ENCODE results near the gene FAM13A. TPM values are rescaled to one million over a fixed set of nuclear protein-coding genes. Genes with fewer than 3 reads are reported as not detected.

Gene FAM13A
- total and polyA plus RNA-seq, 12 donors: 10.1 to 61.6 (median 29.1) TPM

- 42 to 65% (median 44%) methylated on average over 14 of the region's 14 CpGs for WGBS, 4 donors
- DNase-seq: peak in 3 of 7 donors; percentile 15 to 68 (median 20)
- H3K4me1 ChIP-seq (replicated peaks in 1 of 2): peaks cover 26 to 38% of the 10 kb centered on the region in 2 donors
- peaks cover 0 to 24% of the 10 kb centered on the region in 2 donors for H3K36me3 ChIP-seq (replicated peaks in 1 of 2)
- H3K27ac ChIP-seq: peak overlapping the region in 2 of 5 donors; percentile 41 to 47
- no peak for TF ChIP-seq CTCF (IDR thresholded peaks at IDR 0.05)
- no peak for TF ChIP-seq POLR2A (IDR thresholded peaks at IDR 0.05)
- H3K9me3 ChIP-seq (replicated peaks in 1 of 3): no peaks in the 10 kb centered on the region
- no peak overlapping the region for H3K4me3 ChIP-seq
- no peaks in the 10 kb centered on the region for H3K27me3 ChIP-seq
- intact Hi-C loops (cut with DNase I): no loop called here
Measured at GRCh38 chr4:88737307-88737941, 319.6 kb downstream of the FAM13A start.

- Histone ChIP-seq H3K4me3 (no peak overlapping the region), H3K27ac (peak overlapping the region in 2 of 5 donors; percentile 17 to 58), H3K4me1 (replicated peaks in 1 of 2) (peaks cover 26 to 38% of the 10 kb centered on the region in 2 donors), H3K27me3 (no peaks in the 10 kb centered on the region), H3K36me3 (replicated peaks in 1 of 2) (peaks cover 0 to 19% of the 10 kb centered on the region in 2 donors), H3K9me3 (replicated peaks in 1 of 3) (no peaks in the 10 kb centered on the region)
- TF ChIP-seq POLR2A (IDR thresholded peaks at IDR 0.05) (no peak), CTCF (IDR thresholded peaks at IDR 0.05) (no peak)
- no peak for DNase-seq
- WGBS, 4 donors: 86 to 91% (median 89%) methylated on average over 3 of the region's 3 CpGs
- intact Hi-C loops (cut with DNase I): no loop called here
Measured at GRCh38 chr4:88736264-88736663, 320.7 kb downstream of the FAM13A start.

DNA sequence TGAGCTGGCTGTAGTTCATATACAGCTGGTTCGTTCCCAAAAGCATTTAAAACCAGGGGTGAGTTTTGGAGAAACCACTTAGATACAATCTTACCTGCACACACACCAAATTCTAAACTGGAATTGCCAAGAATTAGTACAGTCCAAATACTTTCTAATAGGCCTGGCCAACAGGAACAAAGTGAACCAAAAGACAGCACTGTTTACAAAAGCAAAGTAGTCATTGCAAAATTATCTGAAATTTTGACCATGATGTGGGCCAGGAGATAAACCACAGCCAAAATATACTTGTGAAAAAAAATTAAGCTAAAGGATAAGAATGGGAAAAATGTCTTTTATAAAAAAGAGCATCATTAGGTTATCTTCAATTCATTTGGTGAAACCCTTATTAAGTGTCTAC lies 321.4 kb downstream of the FAM13A start:
- H3K27me3 ChIP-seq: no peaks in the 10 kb centered on the region
- DNase-seq: no peak
- 64 to 76% (median 68%) methylated on average over 1 of the region's 1 CpG for WGBS, 4 donors
- peaks cover 26 to 38% of the 10 kb centered on the region in 2 donors for H3K4me1 ChIP-seq (replicated peaks in 1 of 2)
- H3K27ac ChIP-seq: peak overlapping the region in 1 of 5 donors; percentile 58
- H3K9me3 ChIP-seq (replicated peaks in 1 of 3): no peaks in the 10 kb centered on the region
- intact Hi-C loops (cut with DNase I): no loop called here
- TF ChIP-seq CTCF (IDR thresholded peaks at IDR 0.05): no peak
- no peak for TF ChIP-seq POLR2A (IDR thresholded peaks at IDR 0.05)
- no peak overlapping the region for H3K4me3 ChIP-seq
- peaks cover 0 to 25% of the 10 kb centered on the region in 2 donors for H3K36me3 ChIP-seq (replicated peaks in 1 of 2)

DNA sequence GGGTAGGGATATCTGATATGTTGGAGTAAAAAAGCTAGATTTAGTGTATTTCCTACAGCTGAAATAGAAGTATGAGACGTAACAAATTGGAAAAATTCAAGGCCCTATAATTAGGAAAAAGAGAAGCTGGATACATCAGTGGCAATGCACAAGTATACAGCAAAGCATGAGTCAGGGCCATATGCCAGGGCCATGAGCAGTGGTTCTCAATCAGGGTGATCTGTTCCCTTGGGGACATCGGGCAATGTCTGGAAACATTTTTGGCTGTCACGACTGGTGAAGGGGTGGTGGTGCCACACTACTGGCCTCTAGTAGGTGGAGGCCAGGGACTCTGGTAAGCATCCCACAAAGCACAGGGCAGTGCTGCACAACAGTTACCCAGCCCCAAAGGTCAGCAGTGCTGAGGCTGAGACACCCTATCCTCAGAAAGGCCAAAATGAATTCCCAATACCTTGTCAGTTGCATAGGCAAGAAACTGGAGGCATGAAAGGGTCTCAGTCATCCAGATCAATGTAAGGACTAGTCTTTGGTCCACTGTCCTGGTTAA lies 322.5 kb downstream of the FAM13A start:
- H3K9me3 ChIP-seq (replicated peaks in 1 of 3): no peaks in the 10 kb centered on the region
- peaks cover 26 to 38% of the 10 kb centered on the region in 2 donors for H3K4me1 ChIP-seq (replicated peaks in 1 of 2)
- peak overlapping the region in 2 of 5 donors; percentile 58 to 61 for H3K27ac ChIP-seq
- H3K36me3 ChIP-seq (replicated peaks in 1 of 2): peaks cover 0 to 36% of the 10 kb centered on the region in 2 donors
- intact Hi-C loops (cut with DNase I): no loop called here
- no peaks in the 10 kb centered on the region for H3K27me3 ChIP-seq
- DNase-seq: peak in 2 of 7 donors; percentile 38 to 45
- 35 to 67% (median 53%) methylated on average over 3 of the region's 3 CpGs for WGBS, 4 donors
- TF ChIP-seq CTCF (IDR thresholded peaks at IDR 0.05): no peak
- no peak for TF ChIP-seq POLR2A (IDR thresholded peaks at IDR 0.05)
- H3K4me3 ChIP-seq: no peak overlapping the region
